ENCODE measurements around the gene TRAF3IP3.

GRCh38 chr1:209802780-209803152 is 46.9 kb downstream of the TRAF3IP3 start:
- TF ChIP-seq CTCF (IDR thresholded peaks at IDR 0.05) = no peak
- no peak for TF ChIP-seq POLR2AphosphoS5 (IDR thresholded peaks at IDR 0.05)
- TF ChIP-seq POLR2A (IDR thresholded peaks at IDR 0.05) = no peak
- no peak for TF ChIP-seq EP300 (IDR thresholded peaks at IDR 0.05)
